PC-9 (cell line): ENCODE results near the gene MS4A7. TPM values are rescaled to one million over a fixed set of nuclear protein-coding genes. Genes with fewer than 3 reads are reported as not detected.

Experiments
- BruUV-seq: library from RNA; stranded (reverse); fragments of 400-500 nt; replicated peaks from 2 replicates; lab custom pipeline; 2021; lab: Mats Ljungman, UMichigan
- CTCF ChIA-PET: fragments of 300-600 bp; sonication (Branson Sonifier 250); formaldehyde crosslinking; loops from one replicate; lab custom pipeline; 2022; ENCODE audit warnings: antibody characterized with exemption; lab: Charles Lee
- POLR2A ChIA-PET: fragments of 300-600 bp; sonication (Branson Sonifier 250); formaldehyde crosslinking; loops from one replicate; lab custom pipeline; 2022; ENCODE audit warnings: antibody characterized with exemption; ENCODE audit not compliant: unreplicated experiment; lab: Charles Lee
- DNase-seq, 2 experiments: peaks; one replicate each; pipeline versions ENCODE4 v3.0.0 to v3.0.0-alpha.2; 2015 to 2022; ENCODE audit warnings: mixed read lengths in 1 of 2
- H2AFZ ChIP-seq: fragments of 200-600 bp; sonication (generic); 2 replicates; pipeline ENCODE4 v1.8.1; 2017; ENCODE audit warnings: antibody characterized with exemption
- H3F3A ChIP-seq: fragments of 200-600 bp; sonication (generic); 2 replicates; pipeline ENCODE4 v1.8.1; 2017; ENCODE audit warnings: antibody characterized with exemption, mild to moderate bottlenecking, low read depth; ENCODE audit not compliant: insufficient read depth
- H3K27ac ChIP-seq: fragments of 200-600 bp; sonication (generic); 2 replicates; pipeline ENCODE4 v1.6.1; 2016; ENCODE audit warnings: mixed run types
- H3K27me3 ChIP-seq: fragments of 200-600 bp; sonication (generic); 2 replicates; pipeline ENCODE4 v1.6.1; 2016; ENCODE audit warnings: low read depth, mixed run types; ENCODE audit not compliant: insufficient read depth
- H3K36me3 ChIP-seq: fragments of 200-600 bp; sonication (generic); 2 replicates; pipeline ENCODE4 v1.6.1; 2016; ENCODE audit warnings: low read depth, mixed run types
- H3K4me1 ChIP-seq: fragments of 200-600 bp; sonication (generic); replicated peaks from 2 replicates; pipeline ENCODE4 v1.6.1; 2016; ENCODE audit warnings: mixed run types; ENCODE audit not compliant: insufficient read depth
- H3K4me2 ChIP-seq: fragments of 200-600 bp; sonication (generic); 2 replicates; pipeline ENCODE4 v1.6.1; 2017; ENCODE audit warnings: mixed run types
- H3K4me3 ChIP-seq: fragments of 200-600 bp; sonication (generic); 2 replicates; pipeline ENCODE4 v1.6.1; 2016; ENCODE audit warnings: mixed run types
- H3K79me2 ChIP-seq: fragments of 200-600 bp; sonication (generic); 2 replicates; pipeline ENCODE4 v1.6.1; 2017; ENCODE audit warnings: low read depth, mixed run types
- H3K9me2 ChIP-seq: fragments of 200-600 bp; sonication (generic); 2 replicates; pipeline ENCODE4 v1.8.1; 2017; ENCODE audit warnings: mild to moderate bottlenecking; ENCODE audit not compliant: insufficient read depth
- H3K9me3 ChIP-seq: fragments of 200-600 bp; sonication (generic); 2 replicates; pipeline ENCODE4 v1.8.1; 2016; ENCODE audit warnings: low read depth; ENCODE audit not compliant: insufficient read depth
- H4K20me1 ChIP-seq: fragments of 200-600 bp; sonication (generic); 2 replicates; pipeline ENCODE4 v1.8.1; 2017; ENCODE audit not compliant: insufficient read depth
- EZH2 ChIP-seq: fragments of 200-600 bp; sonication (generic); IDR thresholded peaks from 2 replicates; pipeline ENCODE4 v1.8.0; 2017; ENCODE audit warnings: antibody characterized with exemption, low read depth
- intact Hi-C: fragments of 100-400 bp; cut with micrococcal nuclease; formaldehyde crosslinking; loops from one replicate; pipeline ENCODE4 v1.10.0; 2022; ENCODE audit not compliant: unreplicated experiment
- total RNA-seq: library from RNA; stranded (reverse); gene quantifications from 2 replicates; pipeline ENCODE4 v1.2.3, GENCODE V29; 2021
- TF ChIP-seq, protein P1 (sequence below): fragments of 200-600 bp; sonication (generic); conservative IDR thresholded peaks from 2 replicates; pipeline ENCODE4 v1.6.1; 2017; ENCODE audit warnings: mixed run types, antibody characterized with exemption, mild to moderate bottlenecking, moderate library complexity

The MS4A7 gene
- total RNA-seq, 1 experiment from 2014 or later = not detected

DNA sequence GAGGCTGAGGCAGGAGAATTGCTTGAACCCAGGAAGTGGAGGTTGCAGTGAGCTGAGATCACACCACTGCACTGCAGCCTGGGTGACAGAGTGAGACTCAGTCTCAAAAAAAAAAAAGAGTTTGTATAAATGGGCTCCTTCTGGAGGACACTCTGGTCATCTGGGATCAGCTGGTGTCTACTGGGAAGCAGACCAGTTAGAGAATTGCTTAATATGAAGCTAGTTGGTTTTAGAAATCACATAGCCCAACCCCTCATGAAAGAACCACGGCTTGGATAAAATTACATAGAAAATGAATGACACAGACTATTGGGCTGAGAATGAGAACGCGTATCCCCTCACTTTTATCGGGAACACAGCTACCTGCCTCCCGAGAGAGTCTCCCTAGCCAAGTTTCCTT lies 14.7 kb downstream of the MS4A7 start:
- Histone ChIP-seq H3K4me1 (no peaks in the 10 kb centered on the region), H3K4me2 (no peak overlapping the region), H3K79me2 (no peaks in the 10 kb centered on the region), H3K27me3 (peaks cover 25% of the 10 kb centered on the region), H3K9me3 (no peaks in the 10 kb centered on the region), H3F3A (no peaks in the 10 kb centered on the region), H3K4me3 (no peak overlapping the region), H3K27ac (no peak overlapping the region), H2AFZ (no peak overlapping the region), H3K9me2 (no peaks in the 10 kb centered on the region; the same call in 1 of the 2 replicates), H4K20me1 (no peaks in the 10 kb centered on the region), H3K36me3 (no peaks in the 10 kb centered on the region)
- DNase-seq = no peak
- BruUV-seq = no TSS peak
- CTCF ChIA-PET = no interaction called here
- TF ChIP-seq EZH2 = no peak
- TF ChIP-seq, protein P1, sequence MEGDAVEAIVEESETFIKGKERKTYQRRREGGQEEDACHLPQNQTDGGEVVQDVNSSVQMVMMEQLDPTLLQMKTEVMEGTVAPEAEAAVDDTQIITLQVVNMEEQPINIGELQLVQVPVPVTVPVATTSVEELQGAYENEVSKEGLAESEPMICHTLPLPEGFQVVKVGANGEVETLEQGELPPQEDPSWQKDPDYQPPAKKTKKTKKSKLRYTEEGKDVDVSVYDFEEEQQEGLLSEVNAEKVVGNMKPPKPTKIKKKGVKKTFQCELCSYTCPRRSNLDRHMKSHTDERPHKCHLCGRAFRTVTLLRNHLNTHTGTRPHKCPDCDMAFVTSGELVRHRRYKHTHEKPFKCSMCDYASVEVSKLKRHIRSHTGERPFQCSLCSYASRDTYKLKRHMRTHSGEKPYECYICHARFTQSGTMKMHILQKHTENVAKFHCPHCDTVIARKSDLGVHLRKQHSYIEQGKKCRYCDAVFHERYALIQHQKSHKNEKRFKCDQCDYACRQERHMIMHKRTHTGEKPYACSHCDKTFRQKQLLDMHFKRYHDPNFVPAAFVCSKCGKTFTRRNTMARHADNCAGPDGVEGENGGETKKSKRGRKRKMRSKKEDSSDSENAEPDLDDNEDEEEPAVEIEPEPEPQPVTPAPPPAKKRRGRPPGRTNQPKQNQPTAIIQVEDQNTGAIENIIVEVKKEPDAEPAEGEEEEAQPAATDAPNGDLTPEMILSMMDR = no peak
- intact Hi-C loops = no loop called here
- POLR2A ChIA-PET = no interaction called here

DNA sequence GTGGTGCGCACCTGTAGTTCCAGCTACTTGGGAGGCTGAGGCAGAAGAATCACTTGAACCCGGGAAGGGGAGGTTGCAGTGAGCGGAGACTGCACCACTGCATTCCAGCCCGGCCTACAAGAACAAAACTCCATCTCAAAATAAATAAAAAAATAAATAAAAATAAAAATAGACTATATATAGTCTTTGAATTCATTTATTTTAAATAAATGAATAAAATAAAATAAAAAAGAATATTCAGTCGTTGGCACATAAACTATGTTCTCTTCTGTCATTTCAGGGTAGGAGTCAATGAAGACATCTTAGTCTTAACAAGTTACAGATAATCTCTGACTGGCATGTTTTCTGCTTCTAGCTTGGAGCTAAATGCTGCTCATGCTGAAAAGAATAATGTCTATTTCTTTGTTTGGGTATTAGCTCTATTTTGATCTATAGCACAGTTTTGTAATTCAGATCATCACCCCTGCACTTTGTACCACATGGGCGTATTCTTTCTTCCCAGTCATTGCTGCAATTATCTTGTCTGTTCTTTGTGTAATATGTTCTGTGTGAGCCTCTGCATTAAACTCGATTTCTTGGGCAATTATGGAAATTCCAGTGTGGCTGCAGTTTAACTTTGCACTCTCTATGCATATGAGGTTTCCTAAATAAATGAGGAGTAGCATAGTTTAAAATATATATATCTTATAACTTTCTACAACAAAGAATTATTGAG lies 16.5 kb downstream of the MS4A7 start:
- no peak overlapping the region for H2AFZ ChIP-seq
- H3K36me3 ChIP-seq = no peaks in the 10 kb centered on the region
- peaks cover 25% of the 10 kb centered on the region for H3K27me3 ChIP-seq
- no peaks in the 10 kb centered on the region for H3K4me1 ChIP-seq
- no TSS peak for BruUV-seq
- ChIA-PET POLR2A (no interaction called here), CTCF (no interaction called here)
- H3K9me3 ChIP-seq = no peaks in the 10 kb centered on the region
- H3K27ac ChIP-seq = no peak overlapping the region
- no peak overlapping the region for H3K4me2 ChIP-seq
- no peaks in the 10 kb centered on the region for H3K79me2 ChIP-seq
- TF ChIP-seq, protein P1 = no peak
- no peak overlapping the region for H3K4me3 ChIP-seq
- intact Hi-C loops = no loop called here
- DNase-seq = no peak
- H3K9me2 ChIP-seq = no peaks in the 10 kb centered on the region; the same call in 1 of the 2 replicates
- H4K20me1 ChIP-seq = no peaks in the 10 kb centered on the region
- no peaks in the 10 kb centered on the region for H3F3A ChIP-seq

DNA sequence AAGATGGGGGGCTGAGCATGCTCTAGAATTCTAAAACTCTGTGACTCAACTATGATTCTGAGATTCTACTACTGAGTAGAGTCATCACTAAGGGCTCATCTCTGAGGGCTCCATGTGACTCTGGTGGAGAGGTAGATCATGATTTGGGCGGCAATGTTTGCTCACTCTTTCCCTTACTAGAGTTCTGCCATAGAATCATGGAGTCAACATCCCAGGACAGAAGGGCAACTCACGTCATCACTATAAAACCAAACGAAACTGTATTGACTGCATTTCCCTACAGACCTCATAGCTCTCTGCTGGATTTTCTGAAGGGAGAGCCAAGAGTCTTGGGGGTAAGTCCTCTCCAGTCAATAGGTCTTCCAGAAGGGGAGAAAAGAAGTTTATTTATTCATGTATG lies 18.1 kb downstream of the MS4A7 start, which contains the start of gene MS4A14:
Gene MS4A14 (plus strand): TSS at position 78 of the 400 bp plus-strand sequence. CDS start 120 bp downstream, at position 198.
- ChIA-PET CTCF (no interaction called here), POLR2A (no interaction called here)
- Histone ChIP-seq H3K36me3 (no peaks in the 10 kb centered on the region), H3K27me3 (peaks cover 25% of the 10 kb centered on the region), H3F3A (no peaks in the 10 kb centered on the region), H4K20me1 (no peaks in the 10 kb centered on the region), H3K27ac (no peak within 1 kb of the TSS), H2AFZ (no peak within 1 kb of the TSS), H3K9me3 (no peaks in the 10 kb centered on the region), H3K4me2 (no peak within 1 kb of the TSS), H3K4me1 (no peaks in the 10 kb centered on the region), H3K79me2 (no peaks in the 10 kb centered on the region), H3K9me2 (no peaks in the 10 kb centered on the region), H3K4me3 (no peak within 1 kb of the TSS)
- no peak for TF ChIP-seq EZH2
- TF ChIP-seq, protein P1 = no peak
- intact Hi-C loops = no loop called here
- no TSS peak for BruUV-seq
- DNase-seq = no peak
